Panc1 (cell line): ENCODE data around the gene NCOA5. TPM values are rescaled to one million over a fixed set of nuclear protein-coding genes. Genes with fewer than 3 reads are reported as not detected.

Experiments used
- ATAC-seq: fragments of 200-7000 bp; cut with Tn5 transposase; 2 replicates; pipeline ENCODE4 v1.9.1; 2020; ENCODE audit warnings: mild to moderate bottlenecking, moderate library complexity
- BruUV-seq: library from RNA; stranded (reverse); fragments of 400-500 nt; replicated peaks from 2 replicates; lab custom pipeline; 2021; lab: Mats Ljungman, UMichigan
- CTCF ChIA-PET: fragments of 300-600 bp; sonication (Branson Sonifier 250); formaldehyde crosslinking; loops from one replicate; lab custom pipeline; 2022; ENCODE audit warnings: antibody characterized with exemption; lab: Charles Lee
- POLR2A ChIA-PET: fragments of 300-600 bp; sonication (Branson Sonifier 250); formaldehyde crosslinking; loops from one replicate; lab custom pipeline; 2022; ENCODE audit warnings: antibody characterized with exemption; lab: Charles Lee
- DNase-seq: peaks from one replicate; pipeline ENCODE4 v3.0.0-alpha.2; 2010; ENCODE audit warnings: low read depth, low spot score
- H3K27ac ChIP-seq: 2 replicates; pipeline ENCODE4 v1.5.1; 2011; ENCODE audit warnings: mild to moderate bottlenecking, low read length, inconsistent platforms
- H3K27me3 ChIP-seq: fragments of 200-500 bp; sonication (Bioruptor generic); 2 replicates; pipeline ENCODE4 v1.6.0; 2014; ENCODE audit warnings: low read length, inconsistent platforms; ENCODE audit not compliant: control insufficient read depth, insufficient read depth
- H3K36me3 ChIP-seq: fragments of 200-500 bp; sonication (Bioruptor generic); 2 replicates; pipeline ENCODE4 v1.5.1; 2014; ENCODE audit warnings: inconsistent platforms, mild to moderate bottlenecking, low read length, moderate library complexity; ENCODE audit not compliant: control insufficient read depth, insufficient read depth
- H3K4me1 ChIP-seq: 2 replicates; pipeline ENCODE4 v1.5.1; 2011; ENCODE audit warnings: inconsistent platforms, mild to moderate bottlenecking, low read length, moderate library complexity; ENCODE audit not compliant: control insufficient read depth, insufficient read depth
- H3K4me3 ChIP-seq, 2 experiments: 2 replicates each; pipeline ENCODE4 v1.5.1; 2011 to 2012; ENCODE audit warnings: low read depth in 2 of 2, low read length in 2 of 2, mild to moderate bottlenecking in 2 of 2, inconsistent platforms in 1 of 2, moderate library complexity in 1 of 2
- H3K9me3 ChIP-seq: fragments of 200-500 bp; sonication (Bioruptor generic); 2 replicates; pipeline ENCODE4 v1.5.1; 2014; ENCODE audit warnings: low read depth, mild to moderate bottlenecking, inconsistent platforms, low read length, moderate library complexity; ENCODE audit not compliant: control insufficient read depth, insufficient read depth
- CTCF ChIP-seq: fragments of 450-650 bp; IDR thresholded peaks from 2 replicates; pipeline ENCODE4 v1.5.1; 2017; ENCODE audit warnings: mild to moderate bottlenecking
- REST ChIP-seq, 2 experiments: IDR thresholded peaks; 2 replicates each; pipeline ENCODE4 v1.6.1; 2011 to 2012; ENCODE audit warnings: low read depth in 2 of 2, control low read depth in 1 of 2, low read length in 1 of 2, mild to moderate bottlenecking in 1 of 2, moderate library complexity in 1 of 2; ENCODE audit not compliant: insufficient read depth in 1 of 2
- SIN3A ChIP-seq: IDR thresholded peaks from 2 replicates; pipeline ENCODE4 v1.6.1; 2012; ENCODE audit warnings: low read depth, mild to moderate bottlenecking, low read length, moderate library complexity, borderline replicate concordance; ENCODE audit not compliant: insufficient read depth
- in situ Hi-C: cut with HindIII; loops from 2 replicates; pipeline ENCODE4 v1.10.0; 2016; ENCODE audit warnings: low sequenced_read_pairs, low pct_unique_long_range_greater_than_20kb
- intact Hi-C: fragments of 100-400 bp; cut with micrococcal nuclease; formaldehyde crosslinking; loops from one replicate; pipeline ENCODE4 v1.10.0; 2022; ENCODE audit not compliant: unreplicated experiment
- total RNA-seq: library from RNA; stranded (reverse); gene quantifications from one replicate; pipeline ENCODE4 v1.2.1, GENCODE V29; 2021; ENCODE audit not compliant: unreplicated experiment

NCOA5 gene
- total RNA-seq, 1 experiment from 2014 or later = 30.6 TPM

GRCh38 chr20:46011631-46012482 is 77.9 kb downstream of the NCOA5 start:
- Histone ChIP-seq H3K9me3 (no peaks in the 10 kb centered on the region), H3K27me3 (peaks cover 2% of the 10 kb centered on the region; the same call in 1 of the 2 replicates), H3K36me3 (no peaks in the 10 kb centered on the region), H3K4me3 (no peak overlapping the region), H3K27ac (no peak overlapping the region), H3K4me1 (no peaks in the 10 kb centered on the region; the same call in 1 of the 2 replicates)
- ChIA-PET CTCF (interaction anchor here (0.6 to 1.5 kb wide), 3 partner anchors 10 to 73 kb away, joined by 3 to 4 read pairs (median 3); no protein-coding TSS in a partner anchor), POLR2A (no interaction called here)
- intact Hi-C loops = no loop called here
- TF ChIP-seq SIN3A (no peak), CTCF (peak; percentile 77), REST (IDR thresholded peaks at IDR 0.05; ENCODE audit: insufficient read depth in 1 of 2, low read depth in 2 of 2, low read length in 1 of 2) (no peak)
- in situ Hi-C loops = no loop called here
- BruUV-seq = no TSS peak
- ATAC-seq (no peak), DNase-seq (no peak)

Other genes with a start within 250 kb of the NCOA5 start
- gene ACOT8, start 232.6 kb downstream of the NCOA5 start, total RNA-seq = 21.1 TPM
- 3.6 TPM for gene ZSWIM3, start 232.3 kb downstream of the NCOA5 start, total RNA-seq
- gene ZSWIM1, start 208.7 kb downstream of the NCOA5 start, total RNA-seq = 13.4 TPM
- 1.8 TPM for gene SPATA25, start 202.3 kb downstream of the NCOA5 start, total RNA-seq
- gene NEURL2, start 198.8 kb downstream of the NCOA5 start, total RNA-seq = 3.0 TPM
- gene CTSA, start 198.6 kb downstream of the NCOA5 start, total RNA-seq = 232 TPM
- gene PLTP, start 177.8 kb downstream of the NCOA5 start, total RNA-seq = 17.7 TPM
- gene PCIF1, start 155.3 kb downstream of the NCOA5 start, total RNA-seq = 24.6 TPM
- gene ZNF335, start 117.8 kb downstream of the NCOA5 start, total RNA-seq = 31.1 TPM
- 0.26 TPM for gene MMP9, start 81.1 kb downstream of the NCOA5 start, total RNA-seq
- gene SLC12A5, start 60.7 kb downstream of the NCOA5 start, total RNA-seq = 11.8 TPM
- gene CD40, start 28.4 kb upstream of the NCOA5 start, total RNA-seq = 14.1 TPM
- gene CDH22, start 218.5 kb upstream of the NCOA5 start, total RNA-seq = not detected